Spleen (tissue), 7 donors: ENCODE measurements around the gene HUNK.

Experiments used
- CTCF ChIP-seq, 11 experiments: fragments of 200-600 bp in 7 of 11; fragments of 450-650 bp in 4 of 11; sonication (generic) in 4 of 11; IDR thresholded peaks in 8 of 11; conservative IDR thresholded peaks in 3 of 11; 1 replicate in 7 of 11; 2 replicates in 4 of 11; pipeline versions ENCODE4 v1.4.0 to v1.8.0; 2016 to 2021; ENCODE audit warnings: antibody characterized with exemption in 11 of 11, inconsistent platforms in 4 of 11, mild to moderate bottlenecking in 1 of 11
- POLR2A ChIP-seq, 3 donors: fragments of 450-650 bp; IDR thresholded peaks; one replicate each; pipeline ENCODE4 v1.5.1; 2017; ENCODE audit warnings: antibody characterized with exemption in 3 of 3, mild to moderate bottlenecking in 1 of 3
- donor health status: DM: no; HTN: no; CAD: no; lungs with moderate emphysema.
- donor health status: DM: no; HTN: no; CAD: no.
- donor health status: DM: no; HTN: no; CAD: no.

GRCh38 chr21:31862078-31862477, 10.7 kb upstream of the HUNK start:
- no peak for TF ChIP-seq CTCF (IDR thresholded peaks at IDR 0.05 in 8 of 11, conservative IDR thresholded peaks at IDR 0.05 in 3 of 11)
- TF ChIP-seq POLR2A (IDR thresholded peaks at IDR 0.05), result no peak
